Endothelial cell of umbilical vein (primary cell): ENCODE results near the gene PLXNA4. TPM values are rescaled to one million over a fixed set of nuclear protein-coding genes. Genes with fewer than 3 reads are reported as not detected.

Source experiments
- BruUV-seq: library from RNA; stranded (reverse); fragments of 400-500 nt; replicated peaks from 2 replicates; lab custom pipeline; 2021; lab: Mats Ljungman, UMichigan
- CTCF ChIA-PET: fragments of 300-600, 350-600 bp; sonication (Branson Sonifier 250); formaldehyde crosslinking; loops from one replicate; lab custom pipeline; 2021; ENCODE audit warnings: antibody characterized with exemption, inconsistent platforms; lab: Charles Lee
- POLR2A ChIA-PET: fragments of 300-600, 350-600 bp; sonication (Branson Sonifier 250); formaldehyde crosslinking; loops from one replicate; lab custom pipeline; 2021; ENCODE audit warnings: antibody characterized with exemption, inconsistent platforms; lab: Charles Lee
- DNase-seq: peaks from one replicate; pipeline ENCODE4 v3.0.0-alpha.2; 2011; ENCODE audit warnings: low read depth, low spot score
- FAIRE-seq: peaks from 2 replicates; lab custom pipeline; 2011; peaks lifted over from hg19 to GRCh38; lab: Jason Lieb, UNC
- H2AFZ ChIP-seq: 2 replicates; pipeline ENCODE4 v1.6.0; 2012; ENCODE audit warnings: low read depth, low read length, control low read depth, inconsistent platforms
- H3K27ac ChIP-seq: 2 replicates; pipeline ENCODE4 v1.5.1; 2011; ENCODE audit warnings: low read depth, mild to moderate bottlenecking, control low read depth, low read length, moderate library complexity; ENCODE audit not compliant: insufficient read depth
- H3K27me3 ChIP-seq, 2 experiments: 2 replicates each; pipeline versions ENCODE4 v1.6.0 to v1.6.1; 2011; ENCODE audit warnings: low read length in 2 of 2, mixed read lengths in 1 of 2; ENCODE audit not compliant: control insufficient read depth in 2 of 2, insufficient read depth in 2 of 2
- H3K36me3 ChIP-seq, 2 experiments: 2 replicates in 1 of 2; 3 replicates in 1 of 2; pipeline ENCODE4 v1.5.1; 2011; ENCODE audit warnings: low read length in 2 of 2, mild to moderate bottlenecking in 1 of 2, moderate library complexity in 1 of 2; ENCODE audit not compliant: control insufficient read depth in 2 of 2, insufficient read depth in 2 of 2; ENCODE audit errors: extremely low read depth in 1 of 2
- H3K4me1 ChIP-seq: 3 replicates; pipeline ENCODE4 v1.5.1; 2011; ENCODE audit warnings: mild to moderate bottlenecking, low read length; ENCODE audit not compliant: control insufficient read depth, insufficient read depth; ENCODE audit errors: extremely low read depth
- H3K4me2 ChIP-seq: 2 replicates; pipeline ENCODE4 v1.6.1; 2011; ENCODE audit warnings: low read length, control low read depth, mixed read lengths; ENCODE audit not compliant: insufficient read depth
- H3K4me3 ChIP-seq, 3 experiments: fragments of 200-600 bp in 1 of 3; sonication (generic), shearing (Covaris generic) in 1 of 3; replicated peaks in 1 of 3; 2 replicates each; pipeline ENCODE4 v1.5.1; 2011 to 2016; ENCODE audit warnings: control low read depth in 3 of 3, low read length in 3 of 3, mild to moderate bottlenecking in 2 of 3, inconsistent platforms in 1 of 3, low read depth in 1 of 3, moderate library complexity in 1 of 3; ENCODE audit not compliant: insufficient read depth in 1 of 3
- H3K79me2 ChIP-seq: 2 replicates; pipeline ENCODE4 v1.6.0; 2012; ENCODE audit warnings: low read length, inconsistent platforms; ENCODE audit not compliant: control insufficient read depth, insufficient read depth
- H3K9ac ChIP-seq: replicated peaks from 2 replicates; pipeline ENCODE3; 2011; ENCODE audit warnings: low read length, control low read depth; ENCODE audit not compliant: insufficient read depth; ENCODE audit errors: extremely low read depth
- H3K9me1 ChIP-seq: replicated peaks from 3 replicates; pipeline ENCODE4 v1.6.0; 2011; ENCODE audit warnings: mild to moderate bottlenecking, low read length; ENCODE audit not compliant: control insufficient read depth, insufficient read depth; ENCODE audit errors: extremely low read depth
- H3K9me3 ChIP-seq: replicated peaks from 2 replicates; pipeline ENCODE4 v1.5.1; 2012; ENCODE audit warnings: low read length, inconsistent platforms; ENCODE audit not compliant: control insufficient read depth, insufficient read depth
- H4K20me1 ChIP-seq: replicated peaks from 2 replicates; pipeline ENCODE3; 2011; ENCODE audit warnings: mild to moderate bottlenecking, low read length; ENCODE audit not compliant: control insufficient read depth, insufficient read depth; ENCODE audit errors: extremely low read depth
- EZH2 ChIP-seq: IDR thresholded peaks from 2 replicates; pipeline ENCODE4 v1.6.1; 2012; ENCODE audit warnings: borderline replicate concordance, low read depth, mild to moderate bottlenecking, moderate library complexity, low read length, inconsistent platforms; ENCODE audit not compliant: severe bottlenecking
- FOS ChIP-seq: IDR thresholded peaks from 2 replicates; pipeline ENCODE4 v1.6.1; 2011; ENCODE audit warnings: mild to moderate bottlenecking, low read length, moderate library complexity, borderline replicate concordance; ENCODE audit not compliant: insufficient read depth
- GATA2 ChIP-seq: IDR thresholded peaks from 2 replicates; pipeline ENCODE4 v1.7.0; 2011; ENCODE audit warnings: low read depth, mild to moderate bottlenecking, moderate library complexity, mixed read lengths, low read length; ENCODE audit not compliant: insufficient read length, insufficient read depth
- JUN ChIP-seq: IDR thresholded peaks from 2 replicates; pipeline ENCODE4 v1.6.1; 2011; ENCODE audit warnings: borderline replicate concordance, low read depth; ENCODE audit not compliant: insufficient read length, insufficient read depth
- MYC ChIP-seq: IDR thresholded peaks from one replicate; pipeline ENCODE4 v1.6.1; 2011; ENCODE audit warnings: mild to moderate bottlenecking, low read depth, low read length
- POLR2A ChIP-seq: IDR thresholded peaks from 2 replicates; pipeline ENCODE4 v1.6.1; 2012; ENCODE audit warnings: low read depth, mild to moderate bottlenecking, control low read depth, low read length
- POLR2AphosphoS5 ChIP-seq: IDR thresholded peaks from 2 replicates; pipeline ENCODE4 v1.6.1; 2012; ENCODE audit warnings: low read depth, mild to moderate bottlenecking, control low read depth, low read length, moderate library complexity; ENCODE audit not compliant: insufficient read depth
- dilution Hi-C: fragments of 300-500 bp; cut with MboI; formaldehyde crosslinking; loops from one replicate; pipeline ENCODE4 v1.15.0; 2019; ENCODE audit warnings: low sequenced_read_pairs; ENCODE audit not compliant: extremely low pct_ligation_motif_present
- intact Hi-C: fragments of 100-400 bp; cut with micrococcal nuclease; formaldehyde crosslinking; loops from one replicate; pipeline ENCODE4 v1.10.0; 2022
- polyA plus RNA-seq, 4 experiments: library from polyadenylated mRNA; depleted of rRNA in 3 of 4; stranded (reverse) in 3 of 4; unstranded in 1 of 4; fragments of >200 nt; gene quantifications; 2 replicates each; pipeline versions ENCODE4 v1.2.1 to v1.2.3, GENCODE V29; 2011 to 2012; ENCODE audit warnings: missing spikeins in 1 of 4
- total RNA-seq: library from RNA; stranded (reverse); gene quantifications from 2 replicates; pipeline ENCODE4 v1.2.3, GENCODE V29; 2021
- TF ChIP-seq, protein P1 (sequence below), 2 donors: IDR thresholded peaks; 1 replicate in 1 of 2; 2 replicates in 1 of 2; pipeline ENCODE4 v1.5.1; 2011; ENCODE audit warnings: low read length in 2 of 2, mild to moderate bottlenecking in 2 of 2, moderate library complexity in 2 of 2, control low read depth in 1 of 2, inconsistent platforms in 1 of 2, low read depth in 1 of 2; ENCODE audit not compliant: insufficient read depth in 1 of 2; ENCODE audit errors: extremely low read depth in 1 of 2
- TF ChIP-seq, protein P2 (sequence below): IDR thresholded peaks from 2 replicates; pipeline ENCODE4 v1.6.1; 2011; ENCODE audit not compliant: insufficient read depth, insufficient read length

Gene PLXNA4
- total and polyA plus RNA-seq, 2 donors (not counting 3 experiments of a cell fraction or from before 2014, with no cell fraction given) = 12.1 to 20.4 TPM

DNA sequence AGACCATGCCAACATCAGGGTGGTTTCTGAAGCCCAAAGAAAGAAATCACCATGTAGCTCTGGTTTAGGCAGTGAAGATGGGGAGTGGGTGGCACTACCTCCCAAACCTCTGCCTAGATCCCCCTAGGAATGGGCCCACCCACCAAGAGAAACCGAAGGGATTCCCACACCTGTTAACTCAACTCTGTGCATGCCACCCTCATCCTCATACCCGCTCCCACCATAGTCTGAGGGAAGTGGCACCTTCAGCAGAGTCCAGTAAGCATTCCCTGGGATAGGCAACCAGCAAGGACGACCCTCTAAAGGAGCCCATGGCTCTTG lies 1.7 kb upstream of the PLXNA4 start:
- Histone ChIP-seq H3K36me3 (no peaks in the 10 kb centered on the region), H3K27ac (no peak overlapping the region), H4K20me1 (no peaks in the 10 kb centered on the region), H3K9me3 (no peaks in the 10 kb centered on the region), H3K27me3 (no peaks in the 10 kb centered on the region), H3K9ac (no peak overlapping the region), H3K4me1 (peaks cover 33% of the 10 kb centered on the region), H3K9me1 (no peaks in the 10 kb centered on the region), H2AFZ (no peak overlapping the region), H3K4me3 (no peak overlapping the region), H3K4me2 (no peak overlapping the region), H3K79me2 (peaks cover 16% of the 10 kb centered on the region)
- ChIA-PET POLR2A (no interaction called here), CTCF (interaction anchor here (1.0 to 11.8 kb wide), 13 partner anchors 9 to 857 kb away, joined by 3 to 268 read pairs (median 6); no protein-coding TSS in a partner anchor)
- DNase-seq = no peak
- no peak for FAIRE-seq
- intact Hi-C loops (loop anchor here (1.0 to 10.0 kb wide), 3 partner anchors 513 to 857 kb away; no protein-coding TSS in a partner anchor), dilution Hi-C loops (no loop called here)
- no TSS peak for BruUV-seq
- TF ChIP-seq, protein P1, sequence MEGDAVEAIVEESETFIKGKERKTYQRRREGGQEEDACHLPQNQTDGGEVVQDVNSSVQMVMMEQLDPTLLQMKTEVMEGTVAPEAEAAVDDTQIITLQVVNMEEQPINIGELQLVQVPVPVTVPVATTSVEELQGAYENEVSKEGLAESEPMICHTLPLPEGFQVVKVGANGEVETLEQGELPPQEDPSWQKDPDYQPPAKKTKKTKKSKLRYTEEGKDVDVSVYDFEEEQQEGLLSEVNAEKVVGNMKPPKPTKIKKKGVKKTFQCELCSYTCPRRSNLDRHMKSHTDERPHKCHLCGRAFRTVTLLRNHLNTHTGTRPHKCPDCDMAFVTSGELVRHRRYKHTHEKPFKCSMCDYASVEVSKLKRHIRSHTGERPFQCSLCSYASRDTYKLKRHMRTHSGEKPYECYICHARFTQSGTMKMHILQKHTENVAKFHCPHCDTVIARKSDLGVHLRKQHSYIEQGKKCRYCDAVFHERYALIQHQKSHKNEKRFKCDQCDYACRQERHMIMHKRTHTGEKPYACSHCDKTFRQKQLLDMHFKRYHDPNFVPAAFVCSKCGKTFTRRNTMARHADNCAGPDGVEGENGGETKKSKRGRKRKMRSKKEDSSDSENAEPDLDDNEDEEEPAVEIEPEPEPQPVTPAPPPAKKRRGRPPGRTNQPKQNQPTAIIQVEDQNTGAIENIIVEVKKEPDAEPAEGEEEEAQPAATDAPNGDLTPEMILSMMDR (IDR thresholded peaks at IDR 0.05; ENCODE audit: extremely low read depth in 1 of 2, insufficient read depth in 1 of 2, low read depth in 1 of 2, low read length in 2 of 2) = no peak
- no peak for TF ChIP-seq JUN
- no peak for TF ChIP-seq POLR2A
- TF ChIP-seq MYC = no peak
- no peak for TF ChIP-seq EZH2
- TF ChIP-seq GATA2 = no peak
- TF ChIP-seq FOS = no peak
- TF ChIP-seq, protein P2, sequence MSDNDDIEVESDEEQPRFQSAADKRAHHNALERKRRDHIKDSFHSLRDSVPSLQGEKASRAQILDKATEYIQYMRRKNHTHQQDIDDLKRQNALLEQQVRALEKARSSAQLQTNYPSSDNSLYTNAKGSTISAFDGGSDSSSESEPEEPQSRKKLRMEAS = no peak
- TF ChIP-seq POLR2AphosphoS5 = no peak
